Tibial nerve (tissue), 4 donors: ENCODE results near the gene GIMAP4.

ENCODE experiments used
- EP300 ChIP-seq, 2 donors: sonication (generic); formaldehyde crosslinking; IDR thresholded peaks; one replicate each; pipeline ENCODE4 v1.6.1; 2017; ENCODE audit warnings: antibody characterized with exemption in 2 of 2, mild to moderate bottlenecking in 1 of 2
- POLR2A ChIP-seq, 2 donors: fragments of 450-650 bp; IDR thresholded peaks; one replicate each; pipeline ENCODE4 v1.6.1; 2017; ENCODE audit warnings: antibody characterized with exemption in 2 of 2, mild to moderate bottlenecking in 2 of 2, moderate library complexity in 2 of 2
- TF ChIP-seq, protein P1 (sequence below), 5 experiments: fragments of 200-600 bp in 3 of 5; fragments of 450-650 bp in 2 of 5; sonication (generic) in 3 of 5; IDR thresholded peaks; one replicate each; pipeline ENCODE4 v1.5.1; 2016 to 2019; ENCODE audit warnings: antibody characterized with exemption in 5 of 5, mild to moderate bottlenecking in 3 of 5, moderate library complexity in 2 of 5

DNA sequence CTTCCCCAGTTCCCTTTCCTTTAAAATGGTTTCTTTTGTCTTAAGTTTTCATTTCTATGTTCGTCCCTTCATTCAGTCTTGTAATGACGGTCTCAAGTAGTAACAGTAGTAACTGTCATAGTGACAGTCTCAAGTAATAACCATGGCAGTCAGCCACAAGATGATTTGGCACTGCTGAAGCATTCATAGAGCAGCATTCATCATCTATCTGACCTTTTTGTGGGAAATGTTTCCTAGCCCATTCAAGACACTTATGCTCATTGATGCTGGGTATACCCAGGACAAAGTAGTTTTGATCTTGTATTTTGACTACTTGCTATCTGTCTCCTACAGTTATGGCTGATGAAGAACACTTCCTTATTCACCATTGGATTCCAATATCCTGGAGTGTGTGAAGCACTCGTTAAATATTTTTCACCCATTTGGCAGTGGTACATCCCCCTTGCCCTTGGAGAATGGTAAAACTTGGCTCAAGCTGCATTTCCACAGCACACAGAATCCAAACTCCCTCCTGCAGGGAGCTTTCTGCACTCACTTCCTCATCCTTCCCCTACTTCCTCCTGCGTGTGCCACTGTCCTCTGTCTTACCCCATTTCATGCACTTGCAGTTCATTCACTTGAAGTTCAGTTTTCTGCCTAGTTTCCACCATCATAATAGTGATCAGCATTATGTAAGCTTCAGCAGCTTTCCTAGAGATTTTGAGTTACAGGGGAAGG lies 19.0 kb downstream of the GIMAP4 start:
- TF ChIP-seq, protein P1, sequence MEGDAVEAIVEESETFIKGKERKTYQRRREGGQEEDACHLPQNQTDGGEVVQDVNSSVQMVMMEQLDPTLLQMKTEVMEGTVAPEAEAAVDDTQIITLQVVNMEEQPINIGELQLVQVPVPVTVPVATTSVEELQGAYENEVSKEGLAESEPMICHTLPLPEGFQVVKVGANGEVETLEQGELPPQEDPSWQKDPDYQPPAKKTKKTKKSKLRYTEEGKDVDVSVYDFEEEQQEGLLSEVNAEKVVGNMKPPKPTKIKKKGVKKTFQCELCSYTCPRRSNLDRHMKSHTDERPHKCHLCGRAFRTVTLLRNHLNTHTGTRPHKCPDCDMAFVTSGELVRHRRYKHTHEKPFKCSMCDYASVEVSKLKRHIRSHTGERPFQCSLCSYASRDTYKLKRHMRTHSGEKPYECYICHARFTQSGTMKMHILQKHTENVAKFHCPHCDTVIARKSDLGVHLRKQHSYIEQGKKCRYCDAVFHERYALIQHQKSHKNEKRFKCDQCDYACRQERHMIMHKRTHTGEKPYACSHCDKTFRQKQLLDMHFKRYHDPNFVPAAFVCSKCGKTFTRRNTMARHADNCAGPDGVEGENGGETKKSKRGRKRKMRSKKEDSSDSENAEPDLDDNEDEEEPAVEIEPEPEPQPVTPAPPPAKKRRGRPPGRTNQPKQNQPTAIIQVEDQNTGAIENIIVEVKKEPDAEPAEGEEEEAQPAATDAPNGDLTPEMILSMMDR (IDR thresholded peaks at IDR 0.05): no peak
- TF ChIP-seq EP300 (IDR thresholded peaks at IDR 0.05): no peak
- TF ChIP-seq POLR2A (IDR thresholded peaks at IDR 0.05): no peak
